K562 (cell line): ENCODE results near the gene PDE2A. TPM values are rescaled to one million over a fixed set of nuclear protein-coding genes. Genes with fewer than 3 reads are reported as not detected.

Experiments used
- FOXK2 ChIP-seq, 2 experiments: fragments of 450-650 bp; IDR thresholded peaks in 1 of 2; conservative IDR thresholded peaks in 1 of 2; 2 replicates each; pipeline ENCODE4 v1.6.1; 2016; ENCODE audit warnings: low read depth in 2 of 2, mild to moderate bottlenecking in 1 of 2
- HNRNPL ChIP-seq: fragments of 200-400 bp; formaldehyde crosslinking; IDR thresholded peaks from 2 replicates; pipeline ENCODE4 v1.6.1; 2017; ENCODE audit warnings: low read depth, mild to moderate bottlenecking, low read length
- KLF13 ChIP-seq: fragments of 450-650 bp; IDR thresholded peaks from 2 replicates; pipeline ENCODE4 v1.6.1; 2016; ENCODE audit warnings: missing genetic modification characterization, low read depth, mild to moderate bottlenecking, missing compliant biosample characterization, moderate library complexity, borderline replicate concordance
- NFXL1 ChIP-seq: fragments of 450-650 bp; formaldehyde crosslinking; IDR thresholded peaks from 2 replicates; pipeline ENCODE4 v1.4.0; 2021; ENCODE audit warnings: mild to moderate bottlenecking
- PYGO2 ChIP-seq: fragments of 450-650 bp; IDR thresholded peaks from 2 replicates; pipeline ENCODE4 v1.6.1; 2016; ENCODE audit warnings: mild to moderate bottlenecking, missing genetic modification characterization, moderate library complexity, missing compliant biosample characterization
- SMAD4 ChIP-seq: fragments of 250-450 bp; sonication (Bioruptor Pico); conservative IDR thresholded peaks from 2 replicates; pipeline ENCODE4 v1.8.0; 2021; ENCODE audit warnings: inconsistent platforms, mild to moderate bottlenecking, moderate library complexity
- ZNF23 ChIP-seq: fragments of 250-450 bp; sonication (Bioruptor Pico); IDR thresholded peaks from 2 replicates; pipeline ENCODE4 v1.4.0; 2020; ENCODE audit warnings: mild to moderate bottlenecking
- ZNF239 ChIP-seq: fragments of 250-450 bp; sonication (Bioruptor Pico); IDR thresholded peaks from 2 replicates; pipeline ENCODE4 v1.4.0; 2020; ENCODE audit warnings: mild to moderate bottlenecking
- polyA plus RNA-seq, 8 experiments: library from polyadenylated mRNA; depleted of rRNA in 4 of 8; stranded (reverse) in 5 of 8; unstranded in 3 of 8; fragments of >200 nt; fragmentation: Nextera tagmentation in 2 of 8; fragmentation: Illumina TruSeq in 1 of 8; extraction: Ambion mirVana in 2 of 8; extraction: Trizol in 1 of 8; gene quantifications; 2 replicates each; pipeline versions ENCODE4 v1.2.1 to v1.2.3, GENCODE V29; 2011 to 2014; ENCODE audit warnings: inconsistent platforms in 1 of 8, missing spikeins in 1 of 8
- total RNA-seq, 7 experiments: library from RNA; depleted of rRNA in 6 of 7; stranded (reverse); fragments of >200 nt in 6 of 7; fragmentation: Illumina TruSeq in 2 of 7; extraction: Trizol in 2 of 7; gene quantifications; 2 replicates each; pipeline versions ENCODE4 v1.2.1 to v1.2.3, GENCODE V29; 2011 to 2021; ENCODE audit warnings: low replicate concordance in 1 of 7
- TF ChIP-seq, protein P1 (sequence below): fragments of 150-350 bp; IDR thresholded peaks from 2 replicates; pipeline ENCODE4 v1.6.1; 2014; ENCODE audit warnings: low read depth, mild to moderate bottlenecking, low read length, borderline replicate concordance
- TF ChIP-seq, protein P2 (sequence below): sonication (generic); formaldehyde crosslinking; IDR thresholded peaks from 2 replicates; pipeline ENCODE4 v1.8.1; 2023; ENCODE audit warnings: missing genetic modification reagents, mild to moderate bottlenecking, borderline replicate concordance
- TF ChIP-seq, protein P3 (sequence below): IDR thresholded peaks from 2 replicates; pipeline ENCODE4 v1.6.1; 2016; ENCODE audit warnings: missing genetic modification characterization, missing compliant biosample characterization
- TF ChIP-seq, protein P4 (sequence below): fragments of 450-650 bp; formaldehyde crosslinking; IDR thresholded peaks from 2 replicates; pipeline ENCODE4 v1.4.0; 2020; ENCODE audit warnings: mild to moderate bottlenecking, moderate library complexity
- TF ChIP-seq, protein P5 (sequence below): sonication (generic); formaldehyde crosslinking; IDR thresholded peaks from 2 replicates; pipeline ENCODE4 v1.9.0; 2022; ENCODE audit warnings: mild to moderate bottlenecking, missing genetic modification reagents

The PDE2A gene
- total and polyA plus RNA-seq, 9 of the 15 experiments (the other 6 are each of a cell fraction or from before 2014, with no cell fraction given): 0.07 to 15.2 (median 1.6) TPM; not detected in 1

DNA sequence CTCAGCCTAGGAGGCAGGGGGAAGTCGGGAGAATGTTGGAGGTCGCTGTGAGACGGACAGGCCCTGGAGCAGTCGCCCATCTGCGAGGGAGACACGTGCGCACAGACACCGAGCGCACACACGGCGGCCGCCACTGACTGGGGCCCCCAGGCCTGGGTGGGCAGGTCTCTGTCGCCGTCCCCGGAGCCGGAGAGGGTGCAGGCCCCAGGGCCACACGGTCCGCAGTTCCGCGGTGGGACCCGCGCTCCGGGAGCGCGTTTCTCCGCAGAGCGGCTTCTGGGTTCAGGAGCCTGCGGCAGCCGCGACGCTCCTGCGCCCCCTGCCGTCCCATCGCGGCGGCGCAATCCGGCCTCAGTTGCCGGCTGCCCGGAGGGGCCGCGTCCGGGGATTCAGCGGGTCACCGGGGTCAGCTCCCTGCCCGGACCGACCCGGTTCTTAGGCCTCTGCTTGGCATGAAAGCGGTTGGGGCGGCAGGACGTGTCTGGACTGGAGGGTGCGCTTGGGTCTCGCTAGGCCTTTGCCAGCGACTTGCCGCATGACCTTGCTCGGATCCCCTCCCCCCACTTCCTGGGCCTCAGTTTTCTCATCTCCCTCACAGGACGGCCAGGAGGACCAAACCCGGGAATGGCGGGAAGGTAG, 31.2 kb downstream of the PDE2A start (continued):
- TF ChIP-seq, protein P1, sequence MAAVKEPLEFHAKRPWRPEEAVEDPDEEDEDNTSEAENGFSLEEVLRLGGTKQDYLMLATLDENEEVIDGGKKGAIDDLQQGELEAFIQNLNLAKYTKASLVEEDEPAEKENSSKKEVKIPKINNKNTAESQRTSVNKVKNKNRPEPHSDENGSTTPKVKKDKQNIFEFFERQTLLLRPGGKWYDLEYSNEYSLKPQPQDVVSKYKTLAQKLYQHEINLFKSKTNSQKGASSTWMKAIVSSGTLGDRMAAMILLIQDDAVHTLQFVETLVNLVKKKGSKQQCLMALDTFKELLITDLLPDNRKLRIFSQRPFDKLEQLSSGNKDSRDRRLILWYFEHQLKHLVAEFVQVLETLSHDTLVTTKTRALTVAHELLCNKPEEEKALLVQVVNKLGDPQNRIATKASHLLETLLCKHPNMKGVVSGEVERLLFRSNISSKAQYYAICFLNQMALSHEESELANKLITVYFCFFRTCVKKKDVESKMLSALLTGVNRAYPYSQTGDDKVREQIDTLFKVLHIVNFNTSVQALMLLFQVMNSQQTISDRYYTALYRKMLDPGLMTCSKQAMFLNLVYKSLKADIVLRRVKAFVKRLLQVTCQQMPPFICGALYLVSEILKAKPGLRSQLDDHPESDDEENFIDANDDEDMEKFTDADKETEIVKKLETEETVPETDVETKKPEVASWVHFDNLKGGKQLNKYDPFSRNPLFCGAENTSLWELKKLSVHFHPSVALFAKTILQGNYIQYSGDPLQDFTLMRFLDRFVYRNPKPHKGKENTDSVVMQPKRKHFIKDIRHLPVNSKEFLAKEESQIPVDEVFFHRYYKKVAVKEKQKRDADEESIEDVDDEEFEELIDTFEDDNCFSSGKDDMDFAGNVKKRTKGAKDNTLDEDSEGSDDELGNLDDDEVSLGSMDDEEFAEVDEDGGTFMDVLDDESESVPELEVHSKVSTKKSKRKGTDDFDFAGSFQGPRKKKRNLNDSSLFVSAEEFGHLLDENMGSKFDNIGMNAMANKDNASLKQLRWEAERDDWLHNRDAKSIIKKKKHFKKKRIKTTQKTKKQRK: no peak
- no peak for TF ChIP-seq ZNF23 (CRISPR knock-in tag)
- TF ChIP-seq KLF13 (tag): no peak
- TF ChIP-seq, protein P2, sequence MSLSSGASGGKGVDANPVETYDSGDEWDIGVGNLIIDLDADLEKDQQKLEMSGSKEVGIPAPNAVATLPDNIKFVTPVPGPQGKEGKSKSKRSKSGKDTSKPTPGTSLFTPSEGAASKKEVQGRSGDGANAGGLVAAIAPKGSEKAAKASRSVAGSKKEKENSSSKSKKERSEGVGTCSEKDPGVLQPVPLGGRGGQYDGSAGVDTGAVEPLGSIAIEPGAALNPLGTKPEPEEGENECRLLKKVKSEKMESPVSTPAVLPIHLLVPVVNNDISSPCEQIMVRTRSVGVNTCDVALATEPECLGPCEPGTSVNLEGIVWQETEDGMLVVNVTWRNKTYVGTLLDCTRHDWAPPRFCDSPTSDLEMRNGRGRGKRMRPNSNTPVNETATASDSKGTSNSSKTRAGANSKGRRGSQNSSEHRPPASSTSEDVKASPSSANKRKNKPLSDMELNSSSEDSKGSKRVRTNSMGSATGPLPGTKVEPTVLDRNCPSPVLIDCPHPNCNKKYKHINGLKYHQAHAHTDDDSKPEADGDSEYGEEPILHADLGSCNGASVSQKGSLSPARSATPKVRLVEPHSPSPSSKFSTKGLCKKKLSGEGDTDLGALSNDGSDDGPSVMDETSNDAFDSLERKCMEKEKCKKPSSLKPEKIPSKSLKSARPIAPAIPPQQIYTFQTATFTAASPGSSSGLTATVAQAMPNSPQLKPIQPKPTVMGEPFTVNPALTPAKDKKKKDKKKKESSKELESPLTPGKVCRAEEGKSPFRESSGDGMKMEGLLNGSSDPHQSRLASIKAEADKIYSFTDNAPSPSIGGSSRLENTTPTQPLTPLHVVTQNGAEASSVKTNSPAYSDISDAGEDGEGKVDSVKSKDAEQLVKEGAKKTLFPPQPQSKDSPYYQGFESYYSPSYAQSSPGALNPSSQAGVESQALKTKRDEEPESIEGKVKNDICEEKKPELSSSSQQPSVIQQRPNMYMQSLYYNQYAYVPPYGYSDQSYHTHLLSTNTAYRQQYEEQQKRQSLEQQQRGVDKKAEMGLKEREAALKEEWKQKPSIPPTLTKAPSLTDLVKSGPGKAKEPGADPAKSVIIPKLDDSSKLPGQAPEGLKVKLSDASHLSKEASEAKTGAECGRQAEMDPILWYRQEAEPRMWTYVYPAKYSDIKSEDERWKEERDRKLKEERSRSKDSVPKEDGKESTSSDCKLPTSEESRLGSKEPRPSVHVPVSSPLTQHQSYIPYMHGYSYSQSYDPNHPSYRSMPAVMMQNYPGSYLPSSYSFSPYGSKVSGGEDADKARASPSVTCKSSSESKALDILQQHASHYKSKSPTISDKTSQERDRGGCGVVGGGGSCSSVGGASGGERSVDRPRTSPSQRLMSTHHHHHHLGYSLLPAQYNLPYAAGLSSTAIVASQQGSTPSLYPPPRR (CRISPR knock-in tag): 0 out of 2 replicates have a peak, but pooled peaks have one; percentile 21
- no peak for TF ChIP-seq HNRNPL
- TF ChIP-seq, protein P3, sequence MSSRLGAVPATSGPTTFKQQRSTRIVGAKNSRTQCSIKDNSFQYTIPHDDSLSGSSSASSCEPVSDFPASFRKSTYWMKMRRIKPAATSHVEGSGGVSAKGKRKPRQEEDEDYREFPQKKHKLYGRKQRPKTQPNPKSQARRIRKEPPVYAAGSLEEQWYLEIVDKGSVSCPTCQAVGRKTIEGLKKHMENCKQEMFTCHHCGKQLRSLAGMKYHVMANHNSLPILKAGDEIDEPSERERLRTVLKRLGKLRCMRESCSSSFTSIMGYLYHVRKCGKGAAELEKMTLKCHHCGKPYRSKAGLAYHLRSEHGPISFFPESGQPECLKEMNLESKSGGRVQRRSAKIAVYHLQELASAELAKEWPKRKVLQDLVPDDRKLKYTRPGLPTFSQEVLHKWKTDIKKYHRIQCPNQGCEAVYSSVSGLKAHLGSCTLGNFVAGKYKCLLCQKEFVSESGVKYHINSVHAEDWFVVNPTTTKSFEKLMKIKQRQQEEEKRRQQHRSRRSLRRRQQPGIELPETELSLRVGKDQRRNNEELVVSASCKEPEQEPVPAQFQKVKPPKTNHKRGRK (tag): no peak
- no peak for TF ChIP-seq PYGO2
- no peak for TF ChIP-seq ZNF239 (CRISPR knock-in tag)
- no peak for TF ChIP-seq FOXK2 (conservative IDR thresholded peaks at IDR 0.05 in 1 of 2, IDR thresholded peaks at IDR 0.05 in 1 of 2; ENCODE audit: low read depth in 2 of 2)
- TF ChIP-seq, protein P4, sequence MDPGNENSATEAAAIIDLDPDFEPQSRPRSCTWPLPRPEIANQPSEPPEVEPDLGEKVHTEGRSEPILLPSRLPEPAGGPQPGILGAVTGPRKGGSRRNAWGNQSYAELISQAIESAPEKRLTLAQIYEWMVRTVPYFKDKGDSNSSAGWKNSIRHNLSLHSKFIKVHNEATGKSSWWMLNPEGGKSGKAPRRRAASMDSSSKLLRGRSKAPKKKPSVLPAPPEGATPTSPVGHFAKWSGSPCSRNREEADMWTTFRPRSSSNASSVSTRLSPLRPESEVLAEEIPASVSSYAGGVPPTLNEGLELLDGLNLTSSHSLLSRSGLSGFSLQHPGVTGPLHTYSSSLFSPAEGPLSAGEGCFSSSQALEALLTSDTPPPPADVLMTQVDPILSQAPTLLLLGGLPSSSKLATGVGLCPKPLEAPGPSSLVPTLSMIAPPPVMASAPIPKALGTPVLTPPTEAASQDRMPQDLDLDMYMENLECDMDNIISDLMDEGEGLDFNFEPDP: no peak
- TF ChIP-seq, protein P5, sequence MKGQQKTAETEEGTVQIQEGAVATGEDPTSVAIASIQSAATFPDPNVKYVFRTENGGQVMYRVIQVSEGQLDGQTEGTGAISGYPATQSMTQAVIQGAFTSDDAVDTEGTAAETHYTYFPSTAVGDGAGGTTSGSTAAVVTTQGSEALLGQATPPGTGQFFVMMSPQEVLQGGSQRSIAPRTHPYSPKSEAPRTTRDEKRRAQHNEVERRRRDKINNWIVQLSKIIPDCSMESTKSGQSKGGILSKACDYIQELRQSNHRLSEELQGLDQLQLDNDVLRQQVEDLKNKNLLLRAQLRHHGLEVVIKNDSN (CRISPR knock-in tag): peak; percentile 47
- no peak; the same call in 1 of the 2 replicates for TF ChIP-seq SMAD4 (CRISPR knock-in tag)
- TF ChIP-seq NFXL1: no peak
